Loucy (cell line): ENCODE data around the gene ABRAXAS1.

ENCODE experiments used
- EZH2phosphoT487 ChIP-seq: fragments of 200-600 bp; IDR thresholded peaks from 2 replicates; pipeline ENCODE4 v1.6.1; 2018; ENCODE audit warnings: antibody characterized with exemption, mild to moderate bottlenecking, moderate library complexity, borderline replicate concordance
- TF ChIP-seq, protein P1 (sequence below): fragments of 200-600 bp; sonication (generic); conservative IDR thresholded peaks from 2 replicates; pipeline ENCODE4 v1.5.1; 2014; ENCODE audit warnings: mild to moderate bottlenecking, antibody characterized with exemption, low read length

DNA sequence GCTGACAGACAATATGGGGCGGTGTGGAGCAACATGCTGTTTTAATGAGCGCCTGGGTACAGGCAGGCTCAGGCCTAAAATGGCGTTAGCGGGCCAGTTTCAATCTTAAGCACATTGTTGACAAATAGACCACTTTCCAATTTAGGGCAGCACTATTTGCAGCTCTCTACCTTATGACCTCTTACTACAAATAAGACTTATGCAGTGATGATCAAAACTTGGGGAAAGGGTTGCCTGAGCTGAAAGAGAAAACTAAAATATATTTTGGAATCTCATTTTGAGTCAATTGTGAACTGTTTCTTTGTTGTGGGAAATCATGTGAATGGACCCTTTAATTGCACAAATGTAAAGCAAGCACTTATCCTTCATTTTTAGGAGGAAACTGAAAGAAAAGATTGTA lies 25.5 kb upstream of the ABRAXAS1 start:
- TF ChIP-seq EZH2phosphoT487: no peak
- TF ChIP-seq, protein P1, sequence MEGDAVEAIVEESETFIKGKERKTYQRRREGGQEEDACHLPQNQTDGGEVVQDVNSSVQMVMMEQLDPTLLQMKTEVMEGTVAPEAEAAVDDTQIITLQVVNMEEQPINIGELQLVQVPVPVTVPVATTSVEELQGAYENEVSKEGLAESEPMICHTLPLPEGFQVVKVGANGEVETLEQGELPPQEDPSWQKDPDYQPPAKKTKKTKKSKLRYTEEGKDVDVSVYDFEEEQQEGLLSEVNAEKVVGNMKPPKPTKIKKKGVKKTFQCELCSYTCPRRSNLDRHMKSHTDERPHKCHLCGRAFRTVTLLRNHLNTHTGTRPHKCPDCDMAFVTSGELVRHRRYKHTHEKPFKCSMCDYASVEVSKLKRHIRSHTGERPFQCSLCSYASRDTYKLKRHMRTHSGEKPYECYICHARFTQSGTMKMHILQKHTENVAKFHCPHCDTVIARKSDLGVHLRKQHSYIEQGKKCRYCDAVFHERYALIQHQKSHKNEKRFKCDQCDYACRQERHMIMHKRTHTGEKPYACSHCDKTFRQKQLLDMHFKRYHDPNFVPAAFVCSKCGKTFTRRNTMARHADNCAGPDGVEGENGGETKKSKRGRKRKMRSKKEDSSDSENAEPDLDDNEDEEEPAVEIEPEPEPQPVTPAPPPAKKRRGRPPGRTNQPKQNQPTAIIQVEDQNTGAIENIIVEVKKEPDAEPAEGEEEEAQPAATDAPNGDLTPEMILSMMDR: no peak
